Caco-2 (cell line): ENCODE results near the gene CDH9. TPM values are rescaled to one million over a fixed set of nuclear protein-coding genes. Genes with fewer than 3 reads are reported as not detected.

ENCODE experiments used
- BruUV-seq: library from RNA; stranded (reverse); fragments of 400-500 nt; replicated peaks from 2 replicates; lab custom pipeline; 2021; lab: Mats Ljungman, UMichigan
- CTCF ChIA-PET: fragments of 300-600 bp; sonication (Branson Sonifier 250); formaldehyde crosslinking; loops from one replicate; lab custom pipeline; 2022; ENCODE audit warnings: antibody characterized with exemption; lab: Charles Lee
- POLR2A ChIA-PET: fragments of 300-600 bp; sonication (Branson Sonifier 250); formaldehyde crosslinking; loops from one replicate; lab custom pipeline; 2022; ENCODE audit warnings: antibody characterized with exemption; lab: Charles Lee
- DNase-seq, 2 experiments: peaks; one replicate each; pipeline versions ENCODE4 v3.0.0 to v3.0.0-alpha.2; 2020 to 2022
- H3K27me3 ChIP-seq: replicated peaks from 2 replicates; pipeline ENCODE4 v1.6.0; 2011; ENCODE audit warnings: low read length; ENCODE audit not compliant: control insufficient read depth, insufficient read depth
- H3K36me3 ChIP-seq: 2 replicates; pipeline ENCODE4 v1.5.1; 2011; ENCODE audit warnings: low read length; ENCODE audit not compliant: control insufficient read depth, insufficient read depth
- H3K4me1 ChIP-seq: fragments of 250-450 bp; sonication (Bioruptor Pico); 2 replicates; pipeline ENCODE4 v1.5.1; 2020; ENCODE audit warnings: mild to moderate bottlenecking
- H3K4me3 ChIP-seq: 2 replicates; pipeline ENCODE4 v1.5.1; 2011; ENCODE audit warnings: low read depth, mild to moderate bottlenecking, control low read depth, low read length
- H3K9me3 ChIP-seq: fragments of 250-450 bp; sonication (Bioruptor Pico); 2 replicates; pipeline ENCODE4 v1.5.1; 2020; ENCODE audit warnings: mild to moderate bottlenecking, moderate library complexity
- H3K27ac Mint-ChIP-seq: one replicate; pipeline ENCODE4 v1.8.0; 2022; ENCODE audit warnings: mixed read lengths; ENCODE audit not compliant: unreplicated experiment
- H3K27me3 Mint-ChIP-seq: one replicate; pipeline ENCODE4 v1.8.0; 2022; ENCODE audit warnings: mixed read lengths; ENCODE audit not compliant: insufficient read depth, unreplicated experiment
- H3K36me3 Mint-ChIP-seq: one replicate; pipeline ENCODE4 v1.8.0; 2022; ENCODE audit warnings: mild to moderate bottlenecking, mixed read lengths; ENCODE audit not compliant: insufficient read depth, unreplicated experiment
- H3K4me1 Mint-ChIP-seq: one replicate; pipeline ENCODE4 v1.8.0; 2022; ENCODE audit warnings: low read depth, mixed read lengths; ENCODE audit not compliant: unreplicated experiment
- H3K4me3 Mint-ChIP-seq: one replicate; pipeline ENCODE4 v1.8.0; 2022; ENCODE audit warnings: mild to moderate bottlenecking, moderate library complexity, mixed read lengths; ENCODE audit not compliant: unreplicated experiment
- H3K9me3 Mint-ChIP-seq: one replicate; pipeline ENCODE4 v1.8.0; 2022; ENCODE audit warnings: mixed read lengths; ENCODE audit not compliant: unreplicated experiment
- CTCF ChIP-seq, 2 experiments: fragments of 200-600 bp in 1 of 2; IDR thresholded peaks; 1 replicate in 1 of 2; 2 replicates in 1 of 2; pipeline versions ENCODE4 v1.5.1 to v1.8.0; 2011 to 2022; ENCODE audit warnings: antibody characterized with exemption in 1 of 2, control low read depth in 1 of 2, inconsistent platforms in 1 of 2, low read depth in 1 of 2, low read length in 1 of 2, mild to moderate bottlenecking in 1 of 2, moderate library complexity in 1 of 2; ENCODE audit not compliant: insufficient read depth in 1 of 2, severe bottlenecking in 1 of 2, unreplicated experiment in 1 of 2
- intact Hi-C: fragments of 100-400 bp; cut with micrococcal nuclease; formaldehyde crosslinking; loops from one replicate; pipeline ENCODE4 v1.10.0; 2022; ENCODE audit not compliant: unreplicated experiment
- total RNA-seq: library from RNA; stranded (reverse); gene quantifications from 2 replicates; pipeline ENCODE4 v1.2.3, GENCODE V29; 2022

The CDH9 gene
- total RNA-seq, 1 experiment from 2014 or later, result not detected

GRCh38 chr5:26959290-26959689, 79.1 kb downstream of the CDH9 start:
- H3K36me3 ChIP-seq, result no peaks in the 10 kb centered on the region

GRCh38 chr5:26955161-26955560, 83.2 kb downstream of the CDH9 start:
- ChIA-PET CTCF (no interaction called here), POLR2A (no interaction called here)
- intact Hi-C loops, result no loop called here
- Histone ChIP-seq H3K4me3 (no peak overlapping the region), H3K9me3 (no peaks in the 10 kb centered on the region), H3K36me3 (no peaks in the 10 kb centered on the region), H3K27me3 (no peaks in the 10 kb centered on the region), H3K4me1 (no peaks in the 10 kb centered on the region)
- DNase-seq, result no peak
- Mint-ChIP-seq H3K9me3 (peaks cover 20% of the 10 kb centered on the region), H3K27ac (no peak overlapping the region), H3K27me3 (no peaks in the 10 kb centered on the region), H3K4me3 (no peak overlapping the region), H3K36me3 (no peaks in the 10 kb centered on the region), H3K4me1 (peaks cover 6% of the 10 kb centered on the region)
- BruUV-seq, result no TSS peak
- TF ChIP-seq CTCF (IDR thresholded peaks at IDR 0.05; ENCODE audit: insufficient read depth in 1 of 2, low read depth in 1 of 2, low read length in 1 of 2, severe bottlenecking in 1 of 2, unreplicated experiment in 1 of 2), result no peak

More at GRCh38 chr5:26959290-26959689, 79.1 kb downstream of the CDH9 start:
- no peak for TF ChIP-seq CTCF (IDR thresholded peaks at IDR 0.05; ENCODE audit: insufficient read depth in 1 of 2, low read depth in 1 of 2, low read length in 1 of 2, severe bottlenecking in 1 of 2, unreplicated experiment in 1 of 2)
- Mint-ChIP-seq H3K36me3 (no peaks in the 10 kb centered on the region), H3K27ac (no peak overlapping the region), H3K9me3 (peaks cover 10% of the 10 kb centered on the region), H3K27me3 (no peaks in the 10 kb centered on the region), H3K4me1 (peaks cover 6% of the 10 kb centered on the region), H3K4me3 (no peak overlapping the region)
- no TSS peak for BruUV-seq
- H3K9me3 ChIP-seq, result no peaks in the 10 kb centered on the region
- no peak for DNase-seq
- intact Hi-C loops, result no loop called here
- H3K27me3 ChIP-seq, result no peaks in the 10 kb centered on the region
- ChIA-PET POLR2A (no interaction called here), CTCF (no interaction called here)
- no peaks in the 10 kb centered on the region for H3K4me1 ChIP-seq
- no peak overlapping the region for H3K4me3 ChIP-seq

- Mint-ChIP-seq H3K9me3 (peaks cover 9% of the 10 kb centered on the region), H3K4me1 (no peaks in the 10 kb centered on the region), H3K27me3 (no peaks in the 10 kb centered on the region), H3K27ac (no peak overlapping the region), H3K4me3 (no peak overlapping the region), H3K36me3 (no peaks in the 10 kb centered on the region)
- DNase-seq, result no peak
- CTCF ChIA-PET, result no interaction called here
- Histone ChIP-seq H3K36me3 (no peaks in the 10 kb centered on the region), H3K27me3 (no peaks in the 10 kb centered on the region), H3K9me3 (no peaks in the 10 kb centered on the region), H3K4me1 (no peaks in the 10 kb centered on the region), H3K4me3 (no peak overlapping the region)
- TF ChIP-seq CTCF (IDR thresholded peaks at IDR 0.05; ENCODE audit: insufficient read depth in 1 of 2, low read depth in 1 of 2, low read length in 1 of 2, severe bottlenecking in 1 of 2, unreplicated experiment in 1 of 2), result no peak
- POLR2A ChIA-PET, result no interaction called here
- BruUV-seq, result no TSS peak
- intact Hi-C loops, result no loop called here
Measured at GRCh38 chr5:26948921-26949320, 89.5 kb downstream of the CDH9 start.
